AG20443 (cell line): Measurements from ENCODE around the gene EXOSC2.

Experiments used
- DNase-seq: peaks from one replicate; pipeline ENCODE4 v3.0.0; 2012; ENCODE audit warnings: low spot score, mixed read lengths

The EXOSC2 gene, protein sequence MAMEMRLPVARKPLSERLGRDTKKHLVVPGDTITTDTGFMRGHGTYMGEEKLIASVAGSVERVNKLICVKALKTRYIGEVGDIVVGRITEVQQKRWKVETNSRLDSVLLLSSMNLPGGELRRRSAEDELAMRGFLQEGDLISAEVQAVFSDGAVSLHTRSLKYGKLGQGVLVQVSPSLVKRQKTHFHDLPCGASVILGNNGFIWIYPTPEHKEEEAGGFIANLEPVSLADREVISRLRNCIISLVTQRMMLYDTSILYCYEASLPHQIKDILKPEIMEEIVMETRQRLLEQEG

DNA sequence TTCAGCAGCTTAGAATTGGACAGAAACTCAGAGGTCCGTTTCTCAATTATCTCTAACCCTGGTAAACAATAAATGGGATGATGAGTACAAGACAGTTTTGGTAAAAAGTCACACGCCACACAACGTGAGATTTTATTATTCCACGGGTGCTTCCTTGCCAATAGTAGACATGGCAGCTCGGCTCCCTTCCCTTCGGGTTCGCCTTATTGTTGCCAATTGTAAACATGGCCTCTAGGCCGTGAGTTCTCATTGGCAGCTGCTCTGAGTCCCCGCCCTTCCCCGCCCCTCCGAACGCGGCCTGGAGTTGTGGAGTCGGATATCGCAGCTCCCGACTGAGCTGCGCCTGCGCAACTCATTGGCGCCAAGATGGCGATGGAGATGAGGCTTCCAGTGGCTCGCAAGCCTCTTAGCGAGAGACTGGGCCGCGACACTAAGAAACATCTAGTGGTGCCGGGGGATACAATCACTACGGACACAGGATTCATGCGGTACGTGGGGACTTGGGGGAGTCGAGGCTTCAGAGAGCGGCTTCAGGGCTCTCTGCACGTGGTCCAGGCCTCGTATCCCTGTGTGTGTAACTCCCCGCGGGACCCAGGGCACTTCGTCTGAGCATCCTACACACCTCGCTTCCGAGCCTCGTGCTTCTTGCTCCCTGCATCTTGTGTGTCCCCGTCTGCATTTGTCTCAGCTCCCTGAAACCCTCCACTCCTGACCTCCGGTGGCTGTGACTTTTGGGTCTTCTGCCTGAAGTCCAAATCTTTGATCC lies at the start of gene EXOSC2:
Gene EXOSC2, plus strand, starts transcription at position 355 of the 766 bp plus-strand sequence. Its CDS starts 12 bp downstream, at position 367.
- peak; percentile 98 for DNase-seq

GRCh38 chr9:130651221-130651620 lies 42.4 kb upstream of the EXOSC2 start:
- DNase-seq: no peak

- no peak for DNase-seq
Measured at GRCh38 chr9:130651752-130652151, 41.8 kb upstream of the EXOSC2 start.

GRCh38 chr9:130654879-130655278 lies 38.7 kb upstream of the EXOSC2 start:
- no peak for DNase-seq

GRCh38 chr9:130658893-130659698 lies 34.5 kb upstream of the EXOSC2 start:
- DNase-seq: no peak

- DNase-seq: no peak
Measured at GRCh38 chr9:130659699-130660248, 33.8 kb upstream of the EXOSC2 start.

GRCh38 chr9:130660326-130660682 lies 33.3 kb upstream of the EXOSC2 start:
- no peak for DNase-seq

DNA sequence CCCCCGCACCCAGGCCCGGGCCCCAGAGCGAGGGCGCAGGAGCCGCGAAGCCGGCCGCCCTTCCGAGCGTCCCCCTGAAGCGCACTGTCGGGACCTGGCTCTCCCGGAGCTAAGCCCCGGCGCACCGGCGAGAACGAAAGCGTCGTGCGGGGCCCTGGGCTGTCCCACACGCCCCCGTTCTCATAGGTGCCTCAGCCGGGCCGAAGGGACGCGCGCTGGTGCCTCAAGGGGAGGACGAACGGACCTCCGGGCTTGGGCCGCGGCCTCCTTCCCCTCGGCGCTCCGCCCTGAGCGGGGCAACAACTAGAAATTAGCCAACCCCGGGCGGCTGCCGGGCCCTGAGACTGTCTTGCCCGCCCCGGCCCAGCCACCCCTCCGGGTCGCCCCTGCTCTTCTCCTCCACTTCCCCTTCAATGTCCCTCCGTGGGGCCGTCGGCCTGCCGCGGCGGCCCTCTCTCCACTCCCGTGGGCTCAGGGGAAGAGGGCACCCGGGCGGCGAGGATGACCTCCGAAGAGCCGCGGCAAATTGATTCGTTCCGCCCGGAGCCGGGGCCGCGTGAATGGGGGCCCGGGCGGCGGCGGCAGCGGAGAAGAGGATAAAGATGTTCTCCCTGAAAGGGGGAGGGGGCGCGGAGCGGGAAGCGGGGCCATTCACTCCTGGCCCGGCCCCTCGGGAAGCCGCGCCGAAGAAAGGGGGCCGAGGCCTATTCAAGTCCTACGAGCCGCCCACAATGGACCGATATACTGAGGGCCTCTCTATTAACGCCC lies 32.7 kb upstream of the EXOSC2 start:
- no peak for DNase-seq

- DNase-seq: no peak
Measured at GRCh38 chr9:130661451-130662098, 32.0 kb upstream of the EXOSC2 start.

DNA sequence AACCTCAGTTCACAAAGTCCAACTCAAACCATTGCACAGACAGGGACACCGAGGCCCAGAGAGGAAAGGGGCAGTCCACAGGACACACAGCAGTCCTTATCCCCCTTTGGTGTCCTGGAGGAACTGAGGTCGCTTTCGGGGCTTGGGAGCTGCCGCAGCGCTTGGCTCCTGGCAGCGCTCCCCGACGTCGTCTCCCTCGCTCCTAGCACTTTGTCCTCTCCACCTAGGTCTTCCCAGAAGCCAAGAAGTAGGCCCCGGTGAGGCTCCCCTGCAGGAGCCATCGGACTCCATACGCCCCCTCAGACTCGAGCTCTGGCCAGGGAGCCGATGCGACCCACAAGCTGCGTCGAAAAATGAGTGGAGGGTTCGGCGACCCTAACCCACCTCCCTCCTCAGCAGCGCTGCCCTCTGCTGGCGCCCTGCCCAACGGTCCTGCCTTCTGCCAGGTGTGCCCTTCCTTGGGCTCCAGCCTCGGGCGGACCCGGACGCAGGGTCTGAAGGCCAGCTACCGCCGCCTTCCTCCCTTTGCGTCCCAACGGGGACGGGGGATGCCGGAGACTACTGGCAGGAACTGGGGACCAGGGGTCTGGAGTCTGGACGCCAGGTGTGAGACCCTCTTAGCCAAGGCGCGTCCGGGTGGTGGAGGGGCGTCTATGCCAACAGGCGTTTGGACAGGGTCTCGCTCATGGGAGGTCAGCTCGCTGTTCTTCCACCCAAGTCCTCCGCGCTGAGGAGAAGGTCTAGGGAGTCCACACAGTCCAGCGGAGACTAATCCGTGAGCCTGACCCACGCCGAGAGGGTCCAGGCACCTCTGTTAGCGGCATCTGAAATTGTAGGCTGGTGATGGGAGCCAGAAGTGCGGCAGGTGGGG lies 31.2 kb upstream of the EXOSC2 start:
- no peak for DNase-seq

DNA sequence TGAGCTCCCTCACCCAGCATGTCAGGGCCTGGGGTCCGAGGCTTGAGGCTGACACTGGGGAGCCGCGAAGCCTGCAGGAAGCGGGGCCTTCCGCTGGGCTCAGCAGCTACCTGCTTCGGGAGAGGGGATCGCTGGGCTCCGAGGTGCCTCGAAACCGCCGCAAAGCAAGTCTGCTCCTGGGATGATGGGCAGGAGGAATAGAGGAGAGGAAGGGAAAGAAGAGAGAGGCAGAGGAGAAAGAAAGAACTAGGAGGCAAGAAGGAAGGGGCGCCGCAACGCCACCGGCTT lies 30.7 kb upstream of the EXOSC2 start:
- no peak for DNase-seq

GRCh38 chr9:130663258-130663976 lies 30.2 kb upstream of the EXOSC2 start:
- DNase-seq: no peak

- DNase-seq: no peak
Measured at GRCh38 chr9:130663977-130664250, 29.7 kb upstream of the EXOSC2 start.

DNA sequence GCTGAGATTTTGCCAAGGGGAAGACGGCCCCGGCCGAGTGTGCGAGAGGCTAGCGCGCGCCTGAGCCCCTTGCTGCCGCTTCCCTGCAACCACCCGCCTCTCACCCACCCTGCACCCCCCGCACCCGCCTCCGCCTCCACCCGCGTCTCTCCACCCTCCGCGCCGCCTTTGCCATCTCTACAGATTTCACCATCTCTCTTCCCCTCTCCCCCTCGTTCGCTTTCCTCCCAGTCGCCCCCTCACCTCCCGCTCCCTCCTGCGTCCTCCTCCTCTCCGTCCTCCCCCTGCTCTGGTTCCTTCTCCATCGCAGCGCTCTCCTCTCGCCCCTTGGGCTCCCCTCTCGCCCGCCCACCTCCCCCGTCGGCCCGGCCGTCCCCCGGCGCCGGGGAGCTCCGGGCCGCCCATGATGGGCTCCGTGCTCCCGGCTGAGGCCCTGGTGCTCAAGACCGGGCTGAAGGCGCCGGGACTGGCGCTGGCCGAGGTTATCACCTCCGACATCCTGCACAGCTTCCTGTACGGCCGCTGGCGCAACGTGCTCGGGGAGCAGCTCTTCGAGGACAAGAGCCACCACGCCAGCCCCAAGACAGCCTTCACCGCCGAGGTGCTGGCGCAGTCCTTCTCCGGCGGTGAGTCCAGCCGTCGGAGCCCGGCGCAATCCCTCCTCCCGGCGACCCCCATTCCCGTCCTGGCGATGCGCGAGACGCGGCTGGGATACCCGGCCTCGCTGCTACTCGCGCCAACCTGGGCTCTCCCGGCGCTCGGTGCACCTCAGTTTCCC lies 29.1 kb upstream of the EXOSC2 start, which contains the start of gene PRDM12:
Gene PRDM12, plus strand, starts transcription at position 344 of the 778 bp plus-strand sequence. Its CDS starts 60 bp downstream, at position 404.
- peak; percentile 29 for DNase-seq

- DNase-seq: peak; percentile 9
Measured at GRCh38 chr9:130665029-130665430, 28.6 kb upstream of the EXOSC2 start.

GRCh38 chr9:130665431-130666392 lies 27.9 kb upstream of the EXOSC2 start:
- peak; percentile 38 for DNase-seq

GRCh38 chr9:130666393-130667119 lies 27.0 kb upstream of the EXOSC2 start:
- DNase-seq: peak; percentile 19
